H1 (cell line): ENCODE data around the gene CDC5L. TPM values are rescaled to one million over a fixed set of nuclear protein-coding genes. Genes with fewer than 3 reads are reported as not detected.

Experiments used
- CTCF ChIA-PET: fragments of 300-600 bp; sonication (Branson Sonifier 250); formaldehyde crosslinking; loops from one replicate; lab custom pipeline; 2021; ENCODE audit not compliant: partially characterized antibody; lab: Charles Lee
- POLR2A ChIA-PET: fragments of 300-600 bp; sonication (Branson Sonifier 250); formaldehyde crosslinking; loops from one replicate; lab custom pipeline; 2021; ENCODE audit warnings: inconsistent platforms; ENCODE audit not compliant: partially characterized antibody; lab: Charles Lee
- DNase-seq, 2 experiments: peaks; one replicate each; pipeline versions ENCODE4 v3.0.0 to v3.0.0-alpha.2; 2010 to 2022; ENCODE audit warnings: low spot score in 2 of 2, low read depth in 1 of 2, mixed read lengths in 1 of 2
- FAIRE-seq: peaks from 2 replicates; lab custom pipeline; 2011; peaks lifted over from hg19 to GRCh38; lab: Jason Lieb, UNC
- H2AFZ ChIP-seq: 2 replicates; pipeline ENCODE4 v1.8.1; 2012; ENCODE audit warnings: low read length, inconsistent platforms
- H2AK5ac ChIP-seq: 2 replicates; pipeline ENCODE4 v1.6.1; 2013; ENCODE audit warnings: low read depth, low read length
- H2BK120ac ChIP-seq: replicated peaks from 2 replicates; pipeline ENCODE3; 2013; ENCODE audit warnings: low read depth, low read length, inconsistent platforms
- H2BK12ac ChIP-seq: 2 replicates; pipeline ENCODE4 v1.6.1; 2013; ENCODE audit warnings: low read depth, low read length
- H2BK15ac ChIP-seq: 2 replicates; pipeline ENCODE4 v1.6.1; 2013; ENCODE audit warnings: low read length
- H2BK20ac ChIP-seq: 2 replicates; pipeline ENCODE4 v1.6.1; 2013; ENCODE audit warnings: low read length
- H2BK5ac ChIP-seq: 2 replicates; pipeline ENCODE4 v1.6.1; 2013; ENCODE audit warnings: low read depth, low read length
- H3K14ac ChIP-seq: 2 replicates; pipeline ENCODE4 v1.6.1; 2013; ENCODE audit warnings: inconsistent platforms; ENCODE audit not compliant: insufficient read length
- H3K18ac ChIP-seq: 2 replicates; pipeline ENCODE4 v1.6.1; 2013; ENCODE audit warnings: low read length; ENCODE audit errors: extremely low read depth
- H3K23ac ChIP-seq: 2 replicates; pipeline ENCODE4 v1.6.1; 2013; ENCODE audit warnings: inconsistent platforms; ENCODE audit not compliant: insufficient read length
- H3K23me2 ChIP-seq: 2 replicates; pipeline ENCODE4 v1.6.1; 2013; ENCODE audit warnings: low read depth, low read length
- H3K27ac ChIP-seq: 2 replicates; pipeline ENCODE4 v1.6.1; 2011; ENCODE audit warnings: low read depth, low read length, inconsistent platforms
- H3K27me3 ChIP-seq, 4 experiments: replicated peaks in 1 of 4; 1 replicate in 1 of 4; 2 replicates in 3 of 4; pipeline versions ENCODE4 v1.6.1 to v1.8.1; 2011 to 2013; ENCODE audit warnings: low read length in 3 of 4, mild to moderate bottlenecking in 3 of 4, inconsistent platforms in 2 of 4, mixed read lengths in 2 of 4, moderate library complexity in 1 of 4; ENCODE audit not compliant: control insufficient read depth in 3 of 4, insufficient read depth in 3 of 4; ENCODE audit errors: extremely low read depth in 1 of 4
- H3K36me3 ChIP-seq, 4 experiments: 2 replicates each; pipeline versions ENCODE4 v1.6.1 to v1.8.1; 2011 to 2013; ENCODE audit warnings: mild to moderate bottlenecking in 4 of 4, low read length in 3 of 4, moderate library complexity in 2 of 4, control low read depth in 1 of 4, inconsistent platforms in 1 of 4; ENCODE audit not compliant: insufficient read depth in 4 of 4, control insufficient read depth in 2 of 4
- H3K4ac ChIP-seq: replicated peaks from 2 replicates; pipeline ENCODE3; 2013; ENCODE audit warnings: low read length, low read depth, mixed read lengths, inconsistent platforms; ENCODE audit not compliant: insufficient read length
- H3K4me1 ChIP-seq, 4 experiments: replicated peaks in 1 of 4; 1 replicate in 1 of 4; 2 replicates in 3 of 4; pipeline versions ENCODE4 v1.6.1 to v1.8.1; 2011 to 2013; ENCODE audit warnings: low read length in 3 of 4, inconsistent platforms in 2 of 4, mixed read lengths in 1 of 4; ENCODE audit not compliant: insufficient read depth in 4 of 4, control insufficient read depth in 3 of 4
- H3K4me2 ChIP-seq, 2 experiments: 2 replicates each; pipeline versions ENCODE4 v1.6.1 to v1.8.1; 2011 to 2013; ENCODE audit warnings: low read depth in 2 of 2, low read length in 2 of 2, control low read depth in 1 of 2, inconsistent platforms in 1 of 2, mild to moderate bottlenecking in 1 of 2; ENCODE audit not compliant: insufficient read depth in 1 of 2
- H3K4me3 ChIP-seq, 4 experiments: fragments of 200-600, 300-600 bp in 1 of 4; sonication (generic), shearing (Covaris generic), sonication (Bioruptor Twin) in 1 of 4; 2 replicates each; pipeline versions ENCODE4 v1.5.1 to v1.8.1; 2011 to 2016; ENCODE audit warnings: low read length in 4 of 4, low read depth in 3 of 4, control low read depth in 2 of 4, inconsistent platforms in 2 of 4, mild to moderate bottlenecking in 2 of 4, mixed read lengths in 1 of 4, moderate library complexity in 1 of 4; ENCODE audit not compliant: insufficient read depth in 2 of 4; ENCODE audit errors: extremely low read depth in 1 of 4
- H3K56ac ChIP-seq: replicated peaks from 2 replicates; pipeline ENCODE3; 2013; ENCODE audit warnings: low read depth, mild to moderate bottlenecking, mixed read lengths, low read length, inconsistent platforms; ENCODE audit not compliant: insufficient read length
- H3K79me1 ChIP-seq: 2 replicates; pipeline ENCODE4 v1.6.1; 2013; ENCODE audit warnings: low read depth, low read length, control low read depth
- H3K79me2 ChIP-seq, 2 experiments: 2 replicates each; pipeline versions ENCODE4 v1.6.1 to v1.8.1; 2012 to 2013; ENCODE audit warnings: low read length in 2 of 2, mild to moderate bottlenecking in 2 of 2, inconsistent platforms in 1 of 2; ENCODE audit not compliant: insufficient read depth in 2 of 2, control insufficient read depth in 1 of 2
- H3K9ac ChIP-seq, 4 experiments: replicated peaks in 1 of 4; 1 replicate in 1 of 4; 2 replicates in 3 of 4; pipeline versions ENCODE4 v1.6.1 to v1.8.1; 2011 to 2013; ENCODE audit warnings: low read depth in 3 of 4, low read length in 3 of 4, control low read depth in 2 of 4, mild to moderate bottlenecking in 2 of 4, moderate library complexity in 2 of 4, inconsistent platforms in 1 of 4; ENCODE audit errors: extremely low read depth in 1 of 4
- H3K9me3 ChIP-seq, 2 experiments: 2 replicates each; pipeline versions ENCODE4 v1.6.1 to v1.8.1; 2012 to 2013; ENCODE audit warnings: mild to moderate bottlenecking in 2 of 2, moderate library complexity in 2 of 2, control low read depth in 1 of 2, inconsistent platforms in 1 of 2, low read depth in 1 of 2, low read length in 1 of 2, mixed read lengths in 1 of 2; ENCODE audit not compliant: insufficient read depth in 2 of 2
- H4K20me1 ChIP-seq, 2 experiments: replicated peaks in 1 of 2; 2 replicates each; pipeline versions ENCODE3 to v1.8.1; 2011 to 2013; ENCODE audit warnings: inconsistent platforms in 2 of 2, low read length in 2 of 2, mild to moderate bottlenecking in 1 of 2; ENCODE audit not compliant: insufficient read depth in 2 of 2, control insufficient read depth in 1 of 2
- H4K5ac ChIP-seq: 2 replicates; pipeline ENCODE4 v1.6.1; 2013; ENCODE audit warnings: low read length, low read depth, mixed read lengths, inconsistent platforms; ENCODE audit not compliant: insufficient read length
- H4K8ac ChIP-seq: 2 replicates; pipeline ENCODE4 v1.8.0; 2013; ENCODE audit warnings: mild to moderate bottlenecking, moderate library complexity, low read length, inconsistent platforms; ENCODE audit not compliant: insufficient read depth; ENCODE audit errors: extremely low read depth
- H4K91ac ChIP-seq: replicated peaks from 2 replicates; pipeline ENCODE3; 2013; ENCODE audit warnings: low read length, mixed read lengths, inconsistent platforms; ENCODE audit not compliant: insufficient read length
- CTBP2 ChIP-seq: IDR thresholded peaks from 2 replicates; pipeline ENCODE4 v1.7.0; 2011; ENCODE audit warnings: borderline replicate concordance, mild to moderate bottlenecking, moderate library complexity, mixed read lengths, low read length; ENCODE audit not compliant: insufficient read depth, insufficient read length
- MAX ChIP-seq: IDR thresholded peaks from 2 replicates; pipeline ENCODE4 v1.6.1; 2012; ENCODE audit warnings: inconsistent platforms
- POU5F1 ChIP-seq: IDR thresholded peaks from 2 replicates; pipeline ENCODE4 v1.6.1; 2011; ENCODE audit warnings: low read depth, mild to moderate bottlenecking, low read length, moderate library complexity
- SIN3A ChIP-seq, 2 experiments: IDR thresholded peaks in 1 of 2; conservative IDR thresholded peaks in 1 of 2; 2 replicates each; pipeline ENCODE4 v1.6.1; 2011 to 2012; ENCODE audit warnings: low read length in 2 of 2, improper control_type of control experiment in 1 of 2, low read depth in 1 of 2, mild to moderate bottlenecking in 1 of 2
- SRF ChIP-seq: IDR thresholded peaks from 2 replicates; pipeline ENCODE4 v1.6.1; 2011; ENCODE audit warnings: mild to moderate bottlenecking, low read depth, low read length, moderate library complexity
- WGBS, 2 experiments: shearing (Covaris generic) in 1 of 2; methylation state at CpG; one replicate each; pipeline versions ENCODE4 v1.1.6 to v1.1.7; 2013 to 2015; ENCODE audit warnings: low lambda C conversion rate in 2 of 2, mixed read lengths in 2 of 2, inconsistent platforms in 1 of 2, low coverage in 1 of 2, missing lambda C conversion rate in 1 of 2; ENCODE audit not compliant: insufficient replicate concordance in 2 of 2, insufficient coverage in 1 of 2, insufficient read length in 1 of 2; ENCODE audit errors: extremely low coverage in 1 of 2, missing lambda C conversion rate in 1 of 2; 5-methylcytosine and 5-hydroxymethylcytosine counted together
- polyA plus RNA-seq, 7 experiments: library from polyadenylated mRNA; depleted of rRNA in 3 of 7; stranded (reverse) in 5 of 7; unstranded in 2 of 7; fragments of >200 nt in 5 of 7; fragments of 200-250 nt in 2 of 7; gene quantifications; 1 replicate in 5 of 7; 2 replicates in 1 of 7; 4 replicates in 1 of 7; pipeline versions ENCODE4 v1.2.1 to v1.2.3, GENCODE V29; 2011 to 2013; ENCODE audit warnings: missing spikeins in 2 of 7, mixed read lengths in 2 of 7
- total RNA-seq: library from RNA; stranded (reverse); fragmentation: NEBNext Ultra II Directional; extraction: Animal tissue kit (Norgen Biotek cat#: 25700); gene quantifications from 2 replicates; pipeline ENCODE4 v1.2.1, GENCODE V29; 2021
- TF ChIP-seq, protein P1 (sequence below): IDR thresholded peaks from 2 replicates; pipeline ENCODE4 v1.6.1; 2012; ENCODE audit warnings: low read length, inconsistent platforms

The CDC5L gene
- total and polyA plus RNA-seq, 2 of the 8 experiments (the other 6 are each of a cell fraction or from before 2014, with no cell fraction given): 8.4 to 32.8 TPM

- Histone ChIP-seq H3K23ac (no peak overlapping the region), H3K56ac (no peak overlapping the region), H3K79me1 (no peaks in the 10 kb centered on the region), H2AFZ (no peak overlapping the region), H2BK15ac (no peak overlapping the region), H4K91ac (no peak overlapping the region), H3K14ac (no peak overlapping the region), H2BK20ac (no peak overlapping the region), H2AK5ac (no peak overlapping the region), H3K4ac (no peak overlapping the region), H3K4me1 (peaks cover 0 to 9% (median 3%) of the 10 kb centered on the region in 4 experiments; a peak in 4 of 7 replicates), H3K27me3 (no peaks in the 10 kb centered on the region), H3K4me3 (no peak overlapping the region), H4K20me1 (no peaks in the 10 kb centered on the region), H3K27ac (no peak overlapping the region), H3K23me2 (no peaks in the 10 kb centered on the region), H2BK5ac (no peak overlapping the region), H3K36me3 (no peaks in the 10 kb centered on the region), H4K8ac (no peak overlapping the region), H3K79me2 (no peaks in the 10 kb centered on the region), H3K18ac (no peak overlapping the region), H2BK12ac (no peak overlapping the region), H3K9me3 (no peaks in the 10 kb centered on the region), H4K5ac (no peak overlapping the region), H3K4me2 (no peak overlapping the region), H2BK120ac (no peak overlapping the region), H3K9ac (no peak overlapping the region)
- no peak for FAIRE-seq
- POLR2A ChIA-PET: interaction anchor here (1.1 kb wide), 1 partner anchor 105 kb away, joined by 3 read pairs; the partner anchor contains the start of gene HSP90AB1
- 92% methylated on average over 4 of the region's 4 CpGs; no CpG with 5 or more reads in 1 of the 2 experiments for WGBS, 2 experiments
- CTCF ChIA-PET: interaction anchor here (0.8 to 1.1 kb wide), 2 partner anchors 8 to 14 kb away, joined by 3 read pairs; no protein-coding TSS in a partner anchor
- no peak for DNase-seq
- TF ChIP-seq SIN3A (conservative IDR thresholded peaks at IDR 0.05 in 1 of 2, IDR thresholded peaks at IDR 0.05 in 1 of 2; ENCODE audit: low read depth in 1 of 2, low read length in 2 of 2) (no peak), CTBP2 (no peak), POU5F1 (no peak), MAX (no peak), SRF (no peak)
- TF ChIP-seq, protein P1, sequence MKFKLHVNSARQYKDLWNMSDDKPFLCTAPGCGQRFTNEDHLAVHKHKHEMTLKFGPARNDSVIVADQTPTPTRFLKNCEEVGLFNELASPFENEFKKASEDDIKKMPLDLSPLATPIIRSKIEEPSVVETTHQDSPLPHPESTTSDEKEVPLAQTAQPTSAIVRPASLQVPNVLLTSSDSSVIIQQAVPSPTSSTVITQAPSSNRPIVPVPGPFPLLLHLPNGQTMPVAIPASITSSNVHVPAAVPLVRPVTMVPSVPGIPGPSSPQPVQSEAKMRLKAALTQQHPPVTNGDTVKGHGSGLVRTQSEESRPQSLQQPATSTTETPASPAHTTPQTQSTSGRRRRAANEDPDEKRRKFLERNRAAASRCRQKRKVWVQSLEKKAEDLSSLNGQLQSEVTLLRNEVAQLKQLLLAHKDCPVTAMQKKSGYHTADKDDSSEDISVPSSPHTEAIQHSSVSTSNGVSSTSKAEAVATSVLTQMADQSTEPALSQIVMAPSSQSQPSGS: no peak
These were observed 35.2 kb upstream of the CDC5L start for GRCh38 chr6:44352259-44352658.
